Measurements from ENCODE around the gene UMAD1. TPM values are rescaled to one million over a fixed set of nuclear protein-coding genes. Genes with fewer than 3 reads are reported as not detected.

Gene UMAD1
- total and polyA plus RNA-seq, 2 of the 13 experiments (the other 11 are each of a cell fraction or from before 2014, with no cell fraction given), result 16.8 to 17.6 TPM

- ChIA-PET CTCF (ENCODE audit: low intra/inter-chr PET ratio, low total read pairs) (no interaction called here), POLR2A (no interaction called here)
- Histone ChIP-seq H3K79me2 (ENCODE audit: insufficient read depth, low read length) (no peaks in the 10 kb centered on the region), H3K9ac (ENCODE audit: insufficient read depth, low read depth, low read length) (no peak overlapping the region), H3K4me1 (ENCODE audit: insufficient read depth, low read length) (no peaks in the 10 kb centered on the region), H2AFZ (ENCODE audit: low read length) (no peak overlapping the region), H3K4me2 (ENCODE audit: low read depth, low read length) (no peak overlapping the region), H3K27ac (ENCODE audit: extremely low read length, insufficient read depth, low read length) (no peak overlapping the region), H3K27me3 (ENCODE audit: control insufficient read depth in 1 of 2, insufficient read depth in 2 of 2, low read length in 2 of 2) (no peaks in the 10 kb centered on the region), H3K4me3 (replicated peaks in 1 of 3; ENCODE audit: insufficient read depth in 1 of 3, low read depth in 2 of 3, low read length in 3 of 3) (no peak overlapping the region), H3K36me3 (replicated peaks in 1 of 2; ENCODE audit: control insufficient read depth in 1 of 2, insufficient read depth in 2 of 2, low read length in 2 of 2) (no peaks in the 10 kb centered on the region), H4K20me1 (ENCODE audit: insufficient read depth, low read length) (no peaks in the 10 kb centered on the region), H3K9me3 (ENCODE audit: low read length) (no peaks in the 10 kb centered on the region)
- DNase-seq (ENCODE audit: low spot score) (no peak), FAIRE-seq (no peak), ATAC-seq (no peak)
- BruUV-seq (replicated peaks), result no TSS peak
- WGBS (ENCODE audit: low lambda C conversion rate), result 98% methylated on average over 3 of the region's 3 CpGs
- intact Hi-C loops (cut with micrococcal nuclease; ENCODE audit: unreplicated experiment) (no loop called here), in situ Hi-C loops (cut with HindIII; ENCODE audit: extremely low pct_ligation_motif_present, low pct_unique_long_range_greater_than_20kb) (no loop called here)
- TF ChIP-seq HOMEZ (CRISPR knock-in tag; IDR thresholded peaks at IDR 0.05; ENCODE audit: low read depth) (no peak), ZFP62 (CRISPR knock-in tag; IDR thresholded peaks at IDR 0.05) (no peak), NRL (CRISPR knock-in tag; IDR thresholded peaks at IDR 0.05; ENCODE audit: borderline replicate concordance) (no peak), KDM6A (CRISPR knock-in tag; IDR thresholded peaks at IDR 0.05; ENCODE audit: low read depth) (no peak), ZFP1 (CRISPR knock-in tag; IDR thresholded peaks at IDR 0.05) (no peak), ZNF616 (CRISPR knock-in tag; IDR thresholded peaks at IDR 0.05; ENCODE audit: low read depth) (no peak), ZBTB10 (CRISPR knock-in tag; IDR thresholded peaks at IDR 0.05; ENCODE audit: borderline replicate concordance) (no peak), NFRKB (IDR thresholded peaks at IDR 0.05) (no peak), ZHX2 (IDR thresholded peaks at IDR 0.05; ENCODE audit: low read depth) (no peak), ZHX2 (CRISPR knock-in tag; IDR thresholded peaks at IDR 0.05; ENCODE audit: borderline replicate concordance) (no peak), PREB (CRISPR knock-in tag; IDR thresholded peaks at IDR 0.05) (no peak), CC2D1A (CRISPR knock-in tag; IDR thresholded peaks at IDR 0.05) (no peak), SPEN (CRISPR knock-in tag; IDR thresholded peaks at IDR 0.05; ENCODE audit: low read depth) (no peak), SETDB1 (CRISPR knock-in tag; IDR thresholded peaks at IDR 0.05; ENCODE audit: borderline replicate concordance) (no peak), CCAR2 (optimal IDR thresholded peaks at IDR 0.05; ENCODE audit: low read depth, low read length) (no peak), NR1H2 (CRISPR knock-in tag; IDR thresholded peaks at IDR 0.05; ENCODE audit: borderline replicate concordance, low read depth) (no peak)
Observed at GRCh38 chr7:7821517-7821916, 181.0 kb downstream of the UMAD1 start.
